ENCODE results near the gene TICAM1. TPM values are rescaled to one million over a fixed set of nuclear protein-coding genes. Genes with fewer than 3 reads are reported as not detected.
A peak's percentile ranks its signal among the peaks of the same experiment; 100 is the strongest.

TICAM1 gene
- total and polyA plus RNA-seq, 2 of the 13 experiments (the other 11 are each of a cell fraction or from before 2014, with no cell fraction given): 0.33 to 0.95 TPM

GRCh38 chr19:4870025-4870700, 38.7 kb upstream of the TICAM1 start (continued):
- 0 out of 2 replicates have a peak, but pooled peaks have one; percentile 30 for TF ChIP-seq ZBTB43 (CRISPR knock-in tag; conservative IDR thresholded peaks at IDR 0.05)
- 0 out of 2 replicates have a peak, but pooled peaks have one; percentile 15 for TF ChIP-seq ZFP37 (CRISPR knock-in tag; IDR thresholded peaks at IDR 0.05; ENCODE audit: borderline replicate concordance)
- no peak for TF ChIP-seq JDP2 (CRISPR knock-in tag; IDR thresholded peaks at IDR 0.05; ENCODE audit: borderline replicate concordance)
- 0 out of 2 replicates have a peak, but pooled peaks have one; percentile 68 for TF ChIP-seq RORA (CRISPR knock-in tag; IDR thresholded peaks at IDR 0.05)
- TF ChIP-seq ZNF563 (CRISPR knock-in tag; IDR thresholded peaks at IDR 0.05): peak; percentile 66; the same call in 1 of the 2 replicates
- no peak for TF ChIP-seq ATRX (CRISPR knock-in tag; IDR thresholded peaks at IDR 0.05; ENCODE audit: borderline replicate concordance)
- no peak for TF ChIP-seq ZNF354B (CRISPR knock-in tag; IDR thresholded peaks at IDR 0.05)
- TF ChIP-seq, protein P1, sequence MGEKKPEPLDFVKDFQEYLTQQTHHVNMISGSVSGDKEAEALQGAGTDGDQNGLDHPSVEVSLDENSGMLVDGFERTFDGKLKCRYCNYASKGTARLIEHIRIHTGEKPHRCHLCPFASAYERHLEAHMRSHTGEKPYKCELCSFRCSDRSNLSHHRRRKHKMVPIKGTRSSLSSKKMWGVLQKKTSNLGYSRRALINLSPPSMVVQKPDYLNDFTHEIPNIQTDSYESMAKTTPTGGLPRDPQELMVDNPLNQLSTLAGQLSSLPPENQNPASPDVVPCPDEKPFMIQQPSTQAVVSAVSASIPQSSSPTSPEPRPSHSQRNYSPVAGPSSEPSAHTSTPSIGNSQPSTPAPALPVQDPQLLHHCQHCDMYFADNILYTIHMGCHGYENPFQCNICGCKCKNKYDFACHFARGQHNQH (CRISPR knock-in tag; IDR thresholded peaks at IDR 0.05): peak; percentile 81
- TF ChIP-seq POLR2G (IDR thresholded peaks at IDR 0.05; ENCODE audit: low read depth, low read length): no peak
- no peak for TF ChIP-seq ZNF773 (CRISPR knock-in tag; IDR thresholded peaks at IDR 0.05; ENCODE audit: borderline replicate concordance)
- peak; percentile 82; the same call in 1 of the 2 replicates for TF ChIP-seq ZNF761 (CRISPR knock-in tag; conservative IDR thresholded peaks at IDR 0.05)
- 0 out of 2 replicates have a peak, but pooled peaks have one; percentile 42 for TF ChIP-seq ZMAT3 (CRISPR knock-in tag; conservative IDR thresholded peaks at IDR 0.05)
- 0 out of 2 replicates have a peak, but pooled peaks have one; percentile 15 for TF ChIP-seq HOXD1 (CRISPR knock-in tag; IDR thresholded peaks at IDR 0.05)
- no peak for TF ChIP-seq EZH2 (conservative IDR thresholded peaks at IDR 0.05; ENCODE audit: low read depth, low read length)
- TF ChIP-seq ZNF570 (CRISPR knock-in tag; IDR thresholded peaks at IDR 0.05; ENCODE audit: borderline replicate concordance): no peak
- TF ChIP-seq MYC (CRISPR knock-in tag; IDR thresholded peaks at IDR 0.05; ENCODE audit: borderline replicate concordance): peak; percentile 9; the same call in 1 of the 2 replicates
- peak; percentile 64 for TF ChIP-seq KDM2A (CRISPR knock-in tag; IDR thresholded peaks at IDR 0.05; ENCODE audit: borderline replicate concordance, low read depth)
- TF ChIP-seq HOXA7 (CRISPR knock-in tag; IDR thresholded peaks at IDR 0.05): no peak
- TF ChIP-seq MEF2D (CRISPR knock-in tag; IDR thresholded peaks at IDR 0.05): 0 out of 2 replicates have a peak, but pooled peaks have one; percentile 59
- peak; percentile 51 for TF ChIP-seq YY1 (IDR thresholded peaks at IDR 0.05; ENCODE audit: insufficient read depth, insufficient replicate concordance, low read depth, low read length)
- peak; percentile 63; the same call in 1 of the 2 replicates for TF ChIP-seq ZHX1 (CRISPR knock-in tag; IDR thresholded peaks at IDR 0.05; ENCODE audit: low read depth)
- peak; percentile 89 for TF ChIP-seq MED1 (CRISPR knock-in tag; IDR thresholded peaks at IDR 0.05)

Data from HepG2 (cell line).